ENCODE results near the gene RBBP9.
A peak's percentile ranks its signal among the peaks of the same experiment; 100 is the strongest.

The RBBP9 gene

GRCh38 chr20:18456600-18456999 is 40.4 kb downstream of the RBBP9 start:
- no peak for DNase-seq (ENCODE audit: low read depth)
- TF ChIP-seq, protein P1, sequence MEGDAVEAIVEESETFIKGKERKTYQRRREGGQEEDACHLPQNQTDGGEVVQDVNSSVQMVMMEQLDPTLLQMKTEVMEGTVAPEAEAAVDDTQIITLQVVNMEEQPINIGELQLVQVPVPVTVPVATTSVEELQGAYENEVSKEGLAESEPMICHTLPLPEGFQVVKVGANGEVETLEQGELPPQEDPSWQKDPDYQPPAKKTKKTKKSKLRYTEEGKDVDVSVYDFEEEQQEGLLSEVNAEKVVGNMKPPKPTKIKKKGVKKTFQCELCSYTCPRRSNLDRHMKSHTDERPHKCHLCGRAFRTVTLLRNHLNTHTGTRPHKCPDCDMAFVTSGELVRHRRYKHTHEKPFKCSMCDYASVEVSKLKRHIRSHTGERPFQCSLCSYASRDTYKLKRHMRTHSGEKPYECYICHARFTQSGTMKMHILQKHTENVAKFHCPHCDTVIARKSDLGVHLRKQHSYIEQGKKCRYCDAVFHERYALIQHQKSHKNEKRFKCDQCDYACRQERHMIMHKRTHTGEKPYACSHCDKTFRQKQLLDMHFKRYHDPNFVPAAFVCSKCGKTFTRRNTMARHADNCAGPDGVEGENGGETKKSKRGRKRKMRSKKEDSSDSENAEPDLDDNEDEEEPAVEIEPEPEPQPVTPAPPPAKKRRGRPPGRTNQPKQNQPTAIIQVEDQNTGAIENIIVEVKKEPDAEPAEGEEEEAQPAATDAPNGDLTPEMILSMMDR (conservative IDR thresholded peaks at IDR 0.05; ENCODE audit: low read depth, low read length), result no peak
- H3K4me3 ChIP-seq (ENCODE audit: low read length), result no peak overlapping the region

DNA sequence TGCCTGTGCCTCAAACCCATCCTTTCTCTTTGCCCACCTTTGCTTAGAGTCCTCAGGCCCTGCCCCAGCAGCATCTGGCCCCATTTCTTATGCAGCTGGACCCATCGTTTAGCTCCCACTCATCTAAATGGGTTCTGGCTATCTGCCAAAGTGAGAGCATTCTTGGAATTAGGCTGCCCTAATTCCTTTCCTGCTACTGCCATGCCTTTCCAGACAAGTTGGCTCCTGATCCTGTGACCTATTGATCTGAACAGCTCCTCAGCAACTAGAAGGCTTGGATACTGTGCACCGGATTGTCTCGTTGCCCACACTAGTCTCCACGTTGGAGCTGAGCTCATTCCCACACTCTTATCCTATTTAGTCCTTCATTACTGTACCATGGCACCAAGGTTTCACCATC is 53.1 kb downstream of the RBBP9 start:
- H3K4me3 ChIP-seq (ENCODE audit: low read length), result no peak overlapping the region
- DNase-seq (ENCODE audit: low read depth), result peak; percentile 52
- TF ChIP-seq, protein P1 (conservative IDR thresholded peaks at IDR 0.05; ENCODE audit: low read depth, low read length), result no peak

DNA sequence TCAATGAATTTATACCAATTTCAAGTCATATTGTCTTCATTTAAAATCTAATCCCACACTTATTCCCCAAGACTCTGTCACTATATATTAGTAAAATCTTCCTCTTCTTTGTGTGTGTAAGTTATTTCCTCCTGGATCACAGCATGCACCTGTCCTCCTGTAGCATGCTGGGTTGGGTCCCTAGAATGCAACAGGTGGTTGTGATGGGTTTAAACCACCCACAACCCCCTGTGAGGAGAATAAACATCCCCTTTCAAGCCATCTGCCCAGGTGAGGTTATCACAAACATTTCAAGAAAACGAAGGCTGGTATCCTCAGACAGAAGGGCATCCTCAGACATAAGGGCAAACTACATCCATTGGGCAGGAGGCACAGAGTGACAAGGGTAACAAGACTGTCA is 56.6 kb downstream of the RBBP9 start:
- DNase-seq (ENCODE audit: low read depth), result no peak
- H3K4me3 ChIP-seq (ENCODE audit: low read length), result no peak overlapping the region
- TF ChIP-seq, protein P1 (conservative IDR thresholded peaks at IDR 0.05; ENCODE audit: low read depth, low read length), result no peak

DNA sequence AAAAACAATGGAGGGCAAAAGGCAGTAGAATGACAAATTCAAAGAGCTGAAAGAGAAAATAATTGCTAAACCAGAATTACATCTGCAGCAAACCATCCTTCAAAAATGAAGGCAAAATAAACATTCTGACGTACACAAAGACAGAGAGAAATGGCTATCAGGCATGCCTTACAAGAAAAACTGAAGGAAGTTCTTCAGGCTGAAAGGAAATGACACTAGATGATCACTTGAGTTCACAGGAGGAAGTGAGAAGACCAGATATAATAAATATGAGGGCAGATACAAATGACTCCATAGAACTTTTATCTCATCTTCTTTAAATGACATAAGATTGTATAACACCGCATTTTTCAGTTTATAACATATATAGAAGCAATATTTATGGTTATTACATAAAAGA is 60.2 kb downstream of the RBBP9 start:
- TF ChIP-seq, protein P1 (conservative IDR thresholded peaks at IDR 0.05; ENCODE audit: low read depth, low read length), result no peak
- no peak overlapping the region for H3K4me3 ChIP-seq (ENCODE audit: low read length)
- no peak for DNase-seq (ENCODE audit: low read depth)
